HG03064 (cell line): ENCODE results near the gene WDR33.
A peak's percentile ranks its signal among the peaks of the same experiment; 100 is the strongest.

ENCODE experiments used
- ATAC-seq: cut with Tn5 transposase; IDR thresholded peaks from one replicate; pipeline ENCODE4 v1.9.1; 2021; ENCODE audit warnings: low read depth; ENCODE audit not compliant: unreplicated experiment

Gene WDR33

DNA sequence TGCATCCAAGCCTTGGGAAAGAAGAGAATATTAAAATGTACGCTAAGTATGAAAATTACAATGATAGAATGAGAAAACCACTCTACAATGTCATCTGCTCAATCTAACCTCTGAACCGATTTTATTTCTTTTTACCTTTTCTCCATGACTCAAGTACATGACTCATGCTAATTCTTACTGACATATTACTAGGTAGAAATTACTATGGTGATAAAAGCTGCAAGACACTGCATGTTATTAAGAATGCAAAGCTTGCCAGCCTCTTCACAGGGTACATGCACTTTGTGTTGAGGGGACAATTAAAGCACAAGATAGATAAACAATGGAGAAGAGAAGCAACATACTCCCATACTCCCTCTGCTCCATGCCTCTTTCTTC lies 89.0 kb downstream of the WDR33 start:
- no peak for ATAC-seq

DNA sequence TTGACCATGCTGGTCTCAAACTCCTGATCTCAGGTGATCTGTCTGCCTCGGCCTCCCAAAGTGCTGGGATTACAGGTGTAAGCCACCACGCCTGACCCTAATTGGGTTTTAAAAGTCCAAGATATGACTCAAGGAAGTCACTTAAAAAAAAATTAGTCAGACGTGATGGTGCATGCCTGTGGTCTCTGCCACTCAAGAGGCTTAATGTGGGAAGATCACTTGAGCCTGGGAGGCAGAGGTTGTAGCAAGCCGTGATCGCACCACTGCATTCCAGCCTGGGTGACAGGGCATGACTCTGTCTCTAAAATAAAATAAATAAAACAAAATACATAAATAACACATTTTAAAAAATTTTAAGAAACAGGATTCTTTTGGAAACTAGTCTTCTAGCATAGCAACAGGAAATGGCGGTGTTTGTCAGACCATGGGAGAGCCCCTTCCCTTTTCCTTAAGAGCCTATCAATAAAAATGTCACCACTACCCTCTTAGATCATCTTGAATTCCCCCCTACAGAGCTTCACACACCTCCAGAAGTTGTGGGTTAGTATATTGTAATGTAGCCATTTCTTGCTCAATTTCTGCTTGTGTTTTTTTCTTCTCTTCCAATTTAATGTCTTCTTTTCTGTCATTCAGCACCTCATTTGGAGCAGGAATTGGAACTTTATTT lies 89.5 kb downstream of the WDR33 start:
- no peak for ATAC-seq

GRCh38 chr2:127719301-127720218 lies 91.4 kb downstream of the WDR33 start:
- ATAC-seq, result no peak

- ATAC-seq, result no peak
These were observed 92.7 kb downstream of the WDR33 start for GRCh38 chr2:127718271-127718670.

DNA sequence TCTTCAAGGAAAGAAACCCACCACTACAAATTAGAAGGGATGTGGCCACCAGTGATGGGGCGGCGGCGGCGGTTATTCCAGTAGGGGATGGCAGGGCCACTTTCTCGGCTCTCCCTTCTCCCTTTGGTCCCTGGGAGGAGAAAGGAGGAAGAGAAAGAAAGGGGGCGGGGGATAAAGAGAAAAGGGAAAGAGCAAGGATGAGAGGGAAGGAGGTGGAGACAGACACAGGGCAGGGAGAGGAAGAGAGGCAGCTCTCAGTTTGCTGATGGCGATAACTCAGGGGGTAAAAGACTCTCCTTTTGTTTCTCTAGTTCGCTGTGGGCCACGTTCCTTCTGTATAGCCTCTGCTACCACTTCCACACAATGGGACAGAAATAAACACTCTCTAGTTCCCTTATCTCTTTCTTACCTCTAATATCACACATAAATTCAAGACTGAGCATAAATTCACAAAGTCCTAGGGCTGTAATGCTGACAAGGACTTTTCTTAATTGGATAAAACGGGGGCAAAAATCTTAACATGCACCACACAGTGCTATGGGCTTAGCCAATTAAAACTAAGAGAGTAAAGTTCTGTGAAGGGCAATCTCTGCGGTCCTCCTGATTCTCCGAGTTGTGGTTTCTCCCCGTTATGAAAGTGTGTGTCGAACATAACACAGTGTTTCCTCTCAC lies 95.1 kb downstream of the WDR33 start:
- no peak for ATAC-seq

GRCh38 chr2:127713562-127713961 lies 97.4 kb downstream of the WDR33 start:
- ATAC-seq, result no peak

DNA sequence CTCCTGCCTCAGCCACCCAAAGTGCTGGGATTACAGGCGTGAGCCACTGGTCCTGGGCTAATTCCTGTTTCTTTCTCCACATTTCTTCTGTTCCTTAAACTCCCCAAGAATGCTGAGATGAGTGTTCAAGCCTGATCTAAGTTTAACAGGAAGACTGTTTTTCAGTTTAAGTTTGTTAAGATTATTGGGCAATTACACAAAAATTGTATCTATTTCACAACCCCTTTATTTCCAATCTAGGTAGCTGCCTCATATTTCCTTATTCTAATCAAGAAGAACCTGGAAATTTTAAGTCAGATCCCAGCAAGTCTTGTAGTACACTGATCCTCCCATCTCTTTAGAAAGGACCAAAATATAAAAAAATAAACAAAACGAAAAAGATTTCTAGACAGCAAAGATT lies 98.0 kb downstream of the WDR33 start:
- ATAC-seq, result no peak

DNA sequence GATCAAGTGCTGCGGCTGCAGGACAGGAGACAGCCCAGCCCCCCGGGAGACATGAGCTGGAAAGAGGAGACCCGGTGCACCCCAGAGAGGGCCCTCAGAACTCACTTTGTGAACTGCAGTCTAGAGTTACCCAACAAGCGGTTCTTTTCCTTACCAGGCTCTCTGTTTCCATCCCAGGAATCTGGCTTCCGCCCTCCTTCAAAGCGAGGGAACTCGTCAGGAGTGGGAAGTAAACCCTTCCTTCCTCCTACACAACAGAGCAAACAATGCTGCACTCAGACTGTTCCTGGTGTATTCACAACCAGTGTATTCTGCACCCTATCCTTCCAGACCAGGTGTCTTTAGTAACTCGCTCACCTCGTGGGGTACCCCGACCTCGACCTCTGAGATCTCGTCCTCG lies 101.6 kb downstream of the WDR33 start:
- ATAC-seq, result no peak

- ATAC-seq, result no peak
These were observed 102.9 kb downstream of the WDR33 start for GRCh38 chr2:127707890-127708648.

GRCh38 chr2:127706215-127706990 lies 104.6 kb downstream of the WDR33 start:
- ATAC-seq, result no peak

- ATAC-seq, result no peak
These were observed 105.4 kb downstream of the WDR33 start for GRCh38 chr2:127705391-127706065.

GRCh38 chr2:127704641-127705390 lies 106.2 kb downstream of the WDR33 start:
- no peak for ATAC-seq

- no peak for ATAC-seq
These were observed 107.7 kb downstream of the WDR33 start for GRCh38 chr2:127703282-127703681.

- ATAC-seq, result no peak
These were observed 108.5 kb downstream of the WDR33 start for GRCh38 chr2:127702395-127703009.

DNA sequence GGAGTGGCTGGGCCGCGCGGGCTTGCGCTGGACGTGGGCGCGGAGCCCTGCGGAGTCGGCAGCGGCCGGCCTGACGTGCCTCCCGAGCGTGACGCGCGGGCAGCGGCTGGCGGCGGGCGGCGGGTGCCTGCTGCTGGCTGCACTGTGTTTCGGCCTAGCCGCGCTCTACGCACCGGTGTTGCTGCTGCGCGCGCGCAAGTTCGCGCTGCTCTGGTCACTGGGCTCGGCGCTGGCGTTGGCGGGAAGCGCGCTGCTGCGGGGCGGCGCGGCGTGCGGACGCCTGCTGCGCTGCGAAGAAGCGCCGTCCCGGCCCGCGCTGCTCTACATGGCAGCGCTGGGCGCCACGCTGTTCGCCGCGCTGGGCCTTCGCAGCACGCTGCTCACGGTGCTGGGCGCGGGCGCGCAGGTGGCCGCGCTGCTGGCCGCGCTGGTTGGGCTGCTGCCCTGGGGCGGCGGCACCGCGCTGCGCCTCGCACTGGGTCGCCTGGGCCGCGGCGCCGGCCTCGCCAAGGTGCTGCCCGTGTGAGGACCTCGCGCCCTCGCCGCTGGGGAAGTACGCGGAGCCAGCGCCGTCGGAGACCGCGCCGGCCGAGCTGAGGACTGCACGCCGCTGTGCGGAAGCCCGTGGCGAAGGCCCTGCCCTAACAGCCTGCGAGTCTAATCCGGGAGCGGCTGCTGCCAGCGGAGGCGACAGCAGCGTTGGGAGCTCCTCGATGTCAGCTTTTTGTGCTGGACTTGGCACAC lies 109.1 kb downstream of the WDR33 start:
- peak; percentile 42 for ATAC-seq

DNA sequence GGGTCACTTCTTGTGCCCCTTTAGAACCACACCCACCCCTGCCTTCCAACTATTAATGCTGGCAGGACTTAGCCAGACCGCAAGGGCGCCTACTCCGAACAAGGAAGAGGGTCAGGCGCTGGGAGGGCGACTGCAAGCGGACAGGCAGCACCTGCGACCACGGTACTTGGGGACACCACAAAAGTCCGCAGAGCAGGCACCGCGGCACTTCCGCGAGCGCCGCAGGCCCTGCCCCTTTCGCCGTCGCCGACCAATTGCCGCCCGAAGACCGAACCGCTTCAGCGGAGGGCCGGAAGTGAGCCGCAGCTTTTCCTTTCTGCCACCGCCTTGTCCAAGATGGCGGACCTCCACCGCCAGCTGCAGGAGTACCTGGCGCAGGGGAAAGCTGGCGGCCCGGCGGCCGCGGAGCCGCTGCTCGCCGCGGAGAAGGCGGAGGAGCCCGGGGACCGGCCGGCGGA lies 109.7 kb downstream of the WDR33 start, which contains the start of gene SFT2D3:
TSS of gene SFT2D3 (plus strand) at position 305 of the 458 bp plus-strand sequence. CDS start at position 337, 32 bp downstream.
- peak; percentile 74 for ATAC-seq

GRCh38 chr2:127700527-127701192 lies 110.3 kb downstream of the WDR33 start:
- ATAC-seq, result peak; percentile 47
